ENCODE measurements around the gene CRTC1. TPM values are rescaled to one million over a fixed set of nuclear protein-coding genes. Genes with fewer than 3 reads are reported as not detected.
"Not testable (repeated sequence)": the region's sequence is repeated elsewhere in the genome, so short reads cannot be mapped to it uniquely, and the experiment has no call there.

CRTC1 gene
- total RNA-seq, 2 experiments from 2014 or later, result 5.9 to 6.4 TPM

DNA sequence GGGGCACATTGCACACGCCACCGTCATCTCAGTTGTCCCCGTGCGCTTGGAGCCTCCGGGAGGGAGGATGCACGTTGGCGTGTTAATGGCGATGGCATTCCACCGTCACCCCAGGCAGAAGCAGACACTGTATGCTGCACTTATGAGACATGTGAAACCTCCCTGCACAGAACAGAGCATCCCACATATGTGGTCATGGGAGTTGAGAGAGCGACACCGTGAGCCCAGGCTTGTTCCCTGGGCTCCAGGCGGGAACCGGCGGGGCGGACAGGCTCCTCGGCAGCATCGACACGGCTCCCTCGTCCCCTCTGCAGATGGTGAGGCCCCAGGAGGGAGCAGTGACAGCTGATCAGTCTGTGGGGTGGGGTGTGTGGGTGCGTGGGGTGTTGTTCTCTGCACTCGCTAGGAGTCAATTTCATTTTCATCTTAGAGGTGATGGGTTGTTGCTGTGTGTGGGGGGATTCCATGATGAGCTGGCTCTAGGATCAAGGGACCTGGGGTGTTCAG lies 40.4 kb downstream of the CRTC1 start:
- Mint-ChIP-seq H3K27ac (no peak overlapping the region), H3K4me1 (no peaks in the 10 kb centered on the region), H3K9me3 (ENCODE audit: low read depth) (no peaks in the 10 kb centered on the region), H3K4me3 (no peak overlapping the region), H3K27me3 (no peaks in the 10 kb centered on the region), H3K36me3 (no peaks in the 10 kb centered on the region)
- DNase-seq (no peak), ATAC-seq (no peak)
- CTCF ChIA-PET, result no interaction called here

DNA sequence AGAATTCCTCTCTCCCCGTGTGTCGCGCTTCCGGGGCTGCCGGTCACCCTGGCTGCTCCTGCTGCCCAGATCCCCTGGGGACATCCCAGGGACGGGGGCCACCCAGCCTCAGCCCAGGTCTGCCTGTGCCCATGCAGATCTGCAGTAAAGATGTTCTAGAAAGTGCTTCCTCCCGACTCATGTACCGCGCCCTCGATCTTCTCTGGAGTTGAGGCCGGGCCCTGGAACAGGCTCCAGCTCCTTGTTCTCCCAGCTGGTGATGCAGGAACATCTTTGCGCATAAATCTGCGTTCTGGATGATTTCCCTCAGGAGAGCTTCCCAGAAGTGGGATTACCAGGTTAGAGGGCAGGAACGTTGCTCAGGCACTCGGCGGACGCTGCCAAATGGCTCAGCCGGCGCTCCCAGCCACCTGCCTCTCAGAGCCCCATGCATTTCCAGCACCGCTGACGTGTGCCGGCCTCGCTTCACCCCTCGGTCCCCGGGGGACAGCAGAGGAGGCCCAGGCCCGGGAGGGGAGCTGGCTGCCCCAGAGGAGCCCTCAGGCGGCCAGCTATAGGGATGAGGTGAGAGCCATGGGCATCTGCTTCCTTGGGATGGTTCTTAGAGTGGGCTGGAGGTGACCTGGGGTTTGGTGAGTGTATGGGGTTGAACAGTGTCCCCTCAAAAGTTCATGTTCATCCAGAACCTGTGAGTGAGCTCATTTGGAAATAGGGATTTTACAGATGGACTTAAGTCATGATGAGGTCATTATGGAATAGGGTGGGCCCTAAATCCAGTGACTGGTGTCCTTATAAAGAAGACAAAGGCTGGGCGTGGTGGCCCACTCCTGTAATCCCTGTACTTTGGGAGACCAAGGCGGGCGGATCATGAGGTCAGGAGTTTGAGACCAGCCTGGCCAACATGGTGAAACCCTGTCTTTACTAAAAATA lies 42.6 kb downstream of the CRTC1 start:
- CTCF ChIA-PET, result no interaction called here
- no peak overlapping the region for H3K27ac Mint-ChIP-seq

DNA sequence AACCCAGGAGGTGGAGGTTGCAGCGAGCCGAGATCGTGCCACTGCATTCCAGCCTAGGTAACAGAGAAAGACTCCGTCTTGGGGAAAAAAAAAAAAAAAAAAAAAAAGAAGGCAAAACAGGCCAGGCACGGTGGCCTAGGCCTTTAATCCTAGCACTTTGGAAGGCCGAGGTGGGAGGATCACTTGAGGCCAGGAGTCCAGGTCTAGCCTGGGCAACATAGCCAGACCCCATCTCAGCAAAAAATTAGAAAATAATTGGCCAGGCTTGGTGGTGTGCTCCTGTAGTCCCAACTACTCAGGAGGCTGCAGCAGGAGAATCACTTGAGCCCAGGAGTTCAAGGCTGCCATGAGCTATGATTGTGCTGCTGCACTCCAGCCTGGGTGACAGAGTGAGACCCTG lies 43.4 kb downstream of the CRTC1 start:
- no peak for ATAC-seq
- Mint-ChIP-seq H3K27me3 (no peaks in the 10 kb centered on the region), H3K27ac (no peak overlapping the region), H3K36me3 (no peaks in the 10 kb centered on the region), H3K4me1 (peaks cover 4% of the 10 kb centered on the region), H3K4me3 (no peak overlapping the region), H3K9me3 (ENCODE audit: low read depth) (no peaks in the 10 kb centered on the region)
- no peak for DNase-seq
- CTCF ChIA-PET, result no interaction called here

More for the DNA sequence above, 42.6 kb downstream of the CRTC1 start:
- Mint-ChIP-seq H3K4me3 (no peak overlapping the region), H3K4me1 (no peaks in the 10 kb centered on the region), H3K36me3 (no peaks in the 10 kb centered on the region), H3K27me3 (no peaks in the 10 kb centered on the region), H3K9me3 (ENCODE audit: low read depth) (no peaks in the 10 kb centered on the region)
- no peak for ATAC-seq
- DNase-seq, result no peak

DNA sequence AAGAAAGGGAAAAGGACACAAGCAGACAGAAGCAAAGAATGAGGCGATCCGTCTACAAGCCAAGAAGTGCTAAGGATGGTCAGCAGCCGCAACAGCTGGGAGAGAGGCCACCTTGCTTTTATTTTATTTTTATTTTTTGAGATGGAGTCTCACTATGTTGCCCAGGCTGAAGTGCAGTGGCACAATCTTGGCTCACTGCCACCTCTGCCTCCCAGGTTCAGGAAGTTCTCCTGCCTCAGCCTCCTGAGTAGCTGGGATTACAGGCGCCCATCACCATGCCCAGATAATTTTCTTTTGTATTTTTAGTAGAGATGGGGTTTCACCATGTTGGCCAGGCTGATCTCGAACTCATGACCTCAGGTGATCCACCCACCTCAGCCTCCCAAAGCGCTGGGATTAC lies 44.1 kb downstream of the CRTC1 start:
- H3K9me3 Mint-ChIP-seq (ENCODE audit: low read depth); H3K27ac Mint-ChIP-seq; DNase-seq; CTCF ChIA-PET; H3K27me3 Mint-ChIP-seq; H3K36me3 Mint-ChIP-seq; H3K4me3 Mint-ChIP-seq; H3K4me1 Mint-ChIP-seq; ATAC-seq: not testable (repeated sequence)

DNA sequence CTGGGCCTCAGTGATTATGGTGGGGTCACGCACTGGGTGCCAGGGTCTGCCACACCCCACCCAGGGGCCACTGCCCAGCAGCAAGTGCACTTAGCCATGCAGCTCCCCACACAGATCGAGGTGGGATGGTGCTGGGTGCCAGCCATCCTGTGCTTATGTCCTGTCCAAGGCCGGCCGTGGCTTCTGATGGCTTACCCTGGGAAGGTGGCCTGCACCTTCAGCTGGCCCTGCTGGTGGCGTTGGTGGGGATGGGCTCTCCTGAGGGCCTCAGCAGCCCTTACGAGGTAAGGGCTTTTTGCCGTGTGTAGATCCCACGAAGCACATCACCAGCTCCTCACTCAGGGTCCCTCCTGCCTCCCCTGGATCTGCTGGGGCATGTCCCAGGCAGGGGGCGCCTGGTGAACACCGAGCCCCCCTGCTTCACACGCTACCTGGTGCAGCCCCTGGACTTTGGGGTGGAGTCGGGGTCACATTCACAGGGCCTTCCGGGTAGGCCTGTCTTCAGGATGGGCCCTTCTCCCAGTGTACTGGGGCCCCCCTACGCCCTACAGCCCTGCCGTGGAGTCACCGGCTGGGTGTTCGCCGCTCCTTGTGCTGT lies 46.6 kb downstream of the CRTC1 start:
- Mint-ChIP-seq H3K27ac (no peak overlapping the region), H3K4me1 (peaks cover 4% of the 10 kb centered on the region), H3K27me3 (no peaks in the 10 kb centered on the region), H3K4me3 (no peak overlapping the region), H3K9me3 (ENCODE audit: low read depth) (no peaks in the 10 kb centered on the region), H3K36me3 (no peaks in the 10 kb centered on the region)
- DNase-seq, result no peak
- CTCF ChIA-PET, result no interaction called here
- no peak for ATAC-seq

DNA sequence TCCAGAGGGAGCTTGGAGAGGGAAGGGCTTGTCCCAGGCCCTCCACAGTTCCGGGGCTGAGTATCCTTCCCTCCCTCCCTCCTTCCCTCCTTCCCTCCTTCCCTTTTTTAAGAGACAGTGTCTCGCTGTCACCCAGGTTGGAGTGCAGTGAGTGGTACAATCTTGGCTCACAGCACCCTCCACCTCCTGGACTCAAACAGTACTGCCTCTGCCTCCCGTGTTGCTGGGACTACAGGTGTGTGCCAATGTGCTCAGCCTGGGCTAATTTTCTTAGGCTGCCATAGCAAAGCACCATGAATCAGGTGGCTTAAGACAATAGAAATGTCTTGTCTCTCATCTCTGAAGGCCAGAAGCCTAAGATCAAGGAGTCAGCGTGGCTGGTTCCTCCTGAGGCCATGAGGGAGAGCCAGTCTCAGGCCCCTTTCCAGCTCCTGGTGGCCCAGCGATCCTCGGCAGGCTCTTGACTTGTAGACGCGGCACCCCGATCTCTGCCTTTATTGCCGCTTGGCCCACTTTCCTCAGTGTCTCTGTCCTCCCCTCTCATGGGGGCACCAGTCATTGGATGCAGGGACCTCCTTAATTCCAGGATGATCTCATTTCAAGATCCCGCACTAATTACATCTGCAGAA lies 47.5 kb downstream of the CRTC1 start:
- no peak overlapping the region for H3K4me3 Mint-ChIP-seq
- no peak for ATAC-seq
- H3K27ac Mint-ChIP-seq, result no peak overlapping the region
- H3K36me3 Mint-ChIP-seq, result no peaks in the 10 kb centered on the region
- H3K27me3 Mint-ChIP-seq, result no peaks in the 10 kb centered on the region
- CTCF ChIA-PET, result no interaction called here
- no peak for DNase-seq
- peaks cover 4% of the 10 kb centered on the region for H3K4me1 Mint-ChIP-seq
- no peaks in the 10 kb centered on the region for H3K9me3 Mint-ChIP-seq (ENCODE audit: low read depth)

DNA sequence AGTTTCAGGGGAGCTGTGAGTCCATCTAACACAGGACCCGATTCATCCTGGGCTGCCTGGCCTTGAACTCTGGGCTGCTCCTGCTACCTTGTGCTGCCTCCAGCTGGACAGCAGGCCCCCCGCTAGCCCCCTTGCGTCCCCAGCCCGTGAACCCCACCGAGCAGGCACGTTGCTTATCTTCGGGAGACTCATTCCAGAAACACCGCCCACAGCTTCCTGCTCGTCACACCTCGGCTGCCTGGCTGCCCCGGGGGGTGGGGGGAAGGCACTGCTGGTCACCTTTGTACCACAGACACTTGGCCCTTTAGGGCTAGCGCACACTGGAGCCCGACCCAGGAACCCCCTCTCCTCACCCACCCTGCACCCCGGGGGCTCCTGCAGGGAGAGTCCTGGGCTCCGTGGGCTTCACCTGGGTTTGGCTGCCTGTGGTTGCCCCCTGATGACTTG lies 48.1 kb downstream of the CRTC1 start:
- Mint-ChIP-seq H3K27me3 (no peaks in the 10 kb centered on the region), H3K4me3 (no peak overlapping the region), H3K36me3 (no peaks in the 10 kb centered on the region), H3K9me3 (ENCODE audit: low read depth) (no peaks in the 10 kb centered on the region), H3K4me1 (peaks cover 4% of the 10 kb centered on the region), H3K27ac (no peak overlapping the region)
- ATAC-seq, result no peak
- CTCF ChIA-PET, result no interaction called here
- no peak for DNase-seq

DNA sequence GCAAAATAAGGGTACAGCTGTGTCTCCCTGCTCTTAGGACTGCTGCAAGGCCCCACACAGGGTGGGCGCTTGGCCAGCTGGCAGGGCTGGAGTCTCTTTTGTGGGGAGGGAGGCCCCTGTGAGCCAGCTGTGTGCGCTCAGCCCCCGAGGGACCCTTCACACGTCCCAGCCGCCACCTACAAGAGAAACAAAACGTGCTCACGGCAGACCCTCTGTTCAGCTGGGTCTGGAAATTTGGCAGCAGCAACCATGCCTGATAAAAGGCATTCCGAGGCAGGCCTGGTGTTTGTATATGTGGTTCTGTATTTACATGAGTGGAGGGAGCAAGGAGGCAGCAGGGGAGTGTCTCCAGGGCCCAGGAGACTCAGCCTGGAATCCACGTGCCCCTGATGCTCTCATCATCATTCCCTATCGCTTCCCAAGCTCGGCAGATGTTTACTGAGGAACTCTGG lies 49.7 kb downstream of the CRTC1 start:
- H3K4me3 Mint-ChIP-seq, result no peak overlapping the region
- CTCF ChIA-PET, result no interaction called here
- no peaks in the 10 kb centered on the region for H3K27me3 Mint-ChIP-seq
- DNase-seq (no peak), ATAC-seq (no peak)
- no peaks in the 10 kb centered on the region for H3K9me3 Mint-ChIP-seq (ENCODE audit: low read depth)
- peaks cover 4% of the 10 kb centered on the region for H3K4me1 Mint-ChIP-seq
- H3K36me3 Mint-ChIP-seq, result no peaks in the 10 kb centered on the region
- H3K27ac Mint-ChIP-seq, result no peak overlapping the region

DNA sequence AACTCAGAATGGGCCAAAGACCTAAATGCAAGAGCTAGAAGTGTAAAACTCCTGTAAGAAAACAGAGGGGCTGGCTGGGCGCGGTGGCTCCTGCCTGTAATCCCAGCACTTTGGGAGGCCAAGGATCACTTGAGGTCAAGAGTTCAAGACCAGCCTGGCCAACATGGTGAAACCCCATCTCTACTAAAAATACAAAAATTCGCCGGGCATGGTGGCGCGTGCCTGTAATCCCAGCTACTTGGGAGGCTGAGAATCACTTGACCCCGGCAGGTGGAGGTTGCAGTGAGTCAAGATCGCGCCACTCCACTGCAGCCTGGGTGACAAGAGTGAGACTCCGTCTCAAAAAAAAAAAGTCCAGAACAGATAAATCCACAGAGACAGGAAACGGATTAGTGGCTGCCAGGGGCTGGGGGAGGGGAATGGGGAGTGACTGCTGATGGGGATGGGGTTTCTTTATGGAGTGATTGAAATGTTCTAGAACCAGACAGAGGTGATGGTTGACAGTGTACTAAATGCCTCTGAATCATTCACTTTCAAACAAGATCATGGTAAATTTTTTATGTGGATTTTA lies 50.4 kb downstream of the CRTC1 start:
- ATAC-seq; H3K27me3 Mint-ChIP-seq; H3K9me3 Mint-ChIP-seq (ENCODE audit: low read depth); H3K36me3 Mint-ChIP-seq; CTCF ChIA-PET; H3K4me1 Mint-ChIP-seq; H3K27ac Mint-ChIP-seq; DNase-seq; H3K4me3 Mint-ChIP-seq: not testable (repeated sequence)

DNA sequence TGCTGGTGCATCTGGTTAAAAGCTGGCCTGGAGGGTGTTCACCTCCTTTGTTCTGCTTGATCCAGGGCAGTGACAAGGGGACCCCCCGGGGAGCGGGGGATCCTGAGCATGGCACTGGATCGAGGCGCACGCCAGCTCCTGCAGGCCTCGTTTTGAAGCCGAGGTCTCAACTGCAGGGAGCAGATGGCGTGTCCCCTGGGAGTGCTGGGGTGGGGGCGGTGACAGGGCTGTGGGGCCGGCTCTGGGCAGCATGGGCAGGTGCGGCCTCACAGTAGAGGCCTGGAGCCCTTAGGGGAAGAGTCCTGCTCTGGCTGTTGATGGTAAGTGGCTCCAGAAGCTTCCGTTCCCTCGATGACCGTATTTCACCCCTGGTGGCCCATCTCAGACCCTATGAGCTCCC lies 51.8 kb downstream of the CRTC1 start:
- no peaks in the 10 kb centered on the region for H3K9me3 Mint-ChIP-seq (ENCODE audit: low read depth)
- no peak for DNase-seq
- H3K27me3 Mint-ChIP-seq, result no peaks in the 10 kb centered on the region
- H3K4me3 Mint-ChIP-seq, result no peak overlapping the region
- H3K4me1 Mint-ChIP-seq, result peaks cover 4% of the 10 kb centered on the region
- no peak for ATAC-seq
- CTCF ChIA-PET, result no interaction called here
- H3K36me3 Mint-ChIP-seq, result no peaks in the 10 kb centered on the region
- H3K27ac Mint-ChIP-seq, result no peak overlapping the region

DNA sequence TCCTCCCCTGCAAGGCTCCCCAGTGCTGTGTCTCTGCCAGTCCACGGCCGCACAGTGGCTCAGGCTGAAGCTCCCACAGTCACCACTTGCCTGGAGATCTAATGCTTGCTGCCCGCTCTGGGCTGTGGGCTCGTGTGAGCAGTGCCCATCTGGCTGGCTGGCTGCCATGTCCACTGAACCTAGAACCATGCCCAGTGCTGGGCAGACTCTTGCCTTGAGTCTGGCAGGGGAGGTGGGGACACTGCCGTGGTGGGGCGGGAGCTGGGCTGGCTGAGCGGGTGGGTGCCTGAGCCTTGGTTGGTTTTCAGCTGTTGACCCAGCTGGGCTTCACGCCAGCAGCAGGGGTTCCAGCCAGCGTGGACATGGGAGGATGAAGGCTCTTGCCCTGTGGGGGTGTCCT lies 52.3 kb downstream of the CRTC1 start:
- Mint-ChIP-seq H3K4me1 (peaks cover 4% of the 10 kb centered on the region), H3K27ac (no peak overlapping the region), H3K9me3 (ENCODE audit: low read depth) (no peaks in the 10 kb centered on the region), H3K27me3 (no peaks in the 10 kb centered on the region), H3K4me3 (no peak overlapping the region), H3K36me3 (no peaks in the 10 kb centered on the region)
- DNase-seq, result no peak
- CTCF ChIA-PET, result no interaction called here
- ATAC-seq, result no peak

DNA sequence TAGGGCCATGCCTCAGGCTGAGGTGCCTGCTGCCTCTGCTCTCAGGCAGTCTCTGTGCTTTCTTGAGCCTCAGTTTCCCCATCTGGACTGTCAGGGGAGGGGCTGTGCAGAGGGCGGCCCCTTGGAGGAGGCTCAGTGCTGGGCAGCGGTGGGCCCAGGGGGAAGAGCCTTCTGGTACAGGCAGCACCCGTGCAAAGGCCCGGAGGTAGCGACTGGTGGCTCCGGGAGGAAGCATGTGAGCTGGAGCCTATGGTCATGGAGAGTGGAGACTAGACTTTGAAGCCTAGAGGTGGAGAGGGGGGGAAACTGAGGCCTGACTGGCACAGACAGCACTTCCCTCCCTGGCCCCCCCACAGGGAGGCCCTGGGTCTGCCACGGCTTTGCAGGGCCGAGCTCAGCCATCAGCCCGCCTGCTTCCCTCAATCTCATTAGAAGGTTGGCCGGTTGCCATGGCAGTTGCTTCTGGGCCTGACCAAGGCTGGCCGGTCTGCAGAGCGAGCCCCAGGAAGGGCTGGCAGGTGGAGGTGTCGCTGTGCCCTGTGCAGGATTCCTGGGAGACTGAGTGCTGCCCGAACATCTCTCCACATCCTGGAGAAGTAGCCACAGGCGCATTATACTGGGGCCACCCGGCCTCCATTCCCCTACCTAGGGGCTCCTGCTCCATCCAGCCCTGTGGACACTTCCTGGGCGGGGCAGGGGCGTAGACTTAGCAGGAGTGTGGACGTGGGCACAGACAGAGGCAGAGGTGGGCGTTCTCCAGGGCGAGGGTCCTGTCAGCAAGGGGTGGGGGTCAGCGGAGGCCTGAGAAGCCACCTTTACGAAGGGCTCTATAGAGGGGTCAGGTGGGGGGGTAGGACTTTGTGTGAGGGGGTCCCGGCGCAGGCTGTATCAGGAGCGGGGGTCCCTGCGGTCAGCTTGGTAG lies 53.2 kb downstream of the CRTC1 start:
- H3K4me1 Mint-ChIP-seq, result no peaks in the 10 kb centered on the region
- H3K36me3 Mint-ChIP-seq, result no peaks in the 10 kb centered on the region
- no peaks in the 10 kb centered on the region for H3K27me3 Mint-ChIP-seq
- CTCF ChIA-PET, result no interaction called here
- H3K4me3 Mint-ChIP-seq, result no peak overlapping the region
- ATAC-seq (no peak), DNase-seq (no peak)
- no peak overlapping the region for H3K27ac Mint-ChIP-seq
- no peaks in the 10 kb centered on the region for H3K9me3 Mint-ChIP-seq (ENCODE audit: low read depth)
